HEK293T (cell line): ENCODE data around the gene DAG1.

ENCODE experiments used
- ARNT ChIP-seq: fragments of 450-650 bp; IDR thresholded peaks from 2 replicates; pipeline ENCODE4 v1.6.1; 2017; ENCODE audit warnings: mild to moderate bottlenecking
- BHLHE40 ChIP-seq: fragments of 450-650 bp; IDR thresholded peaks from 2 replicates; pipeline ENCODE4 v1.6.1; 2016; ENCODE audit warnings: mild to moderate bottlenecking, moderate library complexity, borderline replicate concordance
- CTBP1 ChIP-seq: fragments of 450-650 bp; IDR thresholded peaks from 2 replicates; pipeline ENCODE4 v1.6.1; 2016; ENCODE audit warnings: borderline replicate concordance
- FOXA1 ChIP-seq: fragments of 450-650 bp; IDR thresholded peaks from 2 replicates; pipeline ENCODE4 v1.6.1; 2016; ENCODE audit warnings: mild to moderate bottlenecking
- FOXK2 ChIP-seq: fragments of 450-650 bp; IDR thresholded peaks from 2 replicates; pipeline ENCODE4 v1.6.1; 2016; ENCODE audit warnings: mild to moderate bottlenecking
- FOXM1 ChIP-seq: fragments of 450-650 bp; IDR thresholded peaks from 2 replicates; pipeline ENCODE4 v1.6.1; 2017; ENCODE audit warnings: mild to moderate bottlenecking, borderline replicate concordance
- HDGF ChIP-seq: fragments of 450-650 bp; IDR thresholded peaks from 2 replicates; pipeline ENCODE4 v1.6.1; 2017; ENCODE audit warnings: antibody characterized with exemption, borderline replicate concordance
- NFRKB ChIP-seq: fragments of 450-650 bp; IDR thresholded peaks from 2 replicates; pipeline ENCODE4 v1.6.1; 2016; ENCODE audit warnings: mild to moderate bottlenecking, moderate library complexity
- PKNOX1 ChIP-seq: fragments of 450-650 bp; IDR thresholded peaks from 2 replicates; pipeline ENCODE4 v1.6.1; 2016
- SP1 ChIP-seq: fragments of 450-650 bp; IDR thresholded peaks from 2 replicates; pipeline ENCODE4 v1.6.1; 2017
- SUZ12 ChIP-seq: fragments of 450-650 bp; IDR thresholded peaks from 2 replicates; pipeline ENCODE4 v1.6.1; 2016; ENCODE audit warnings: mild to moderate bottlenecking
- TARDBP ChIP-seq: fragments of 450-650 bp; IDR thresholded peaks from 2 replicates; pipeline ENCODE4 v1.6.1; 2016
- ZNF384 ChIP-seq: fragments of 450-650 bp; IDR thresholded peaks from 2 replicates; pipeline ENCODE4 v1.6.1; 2016

- TF ChIP-seq BHLHE40 (no peak), SP1 (no peak), SUZ12 (no peak), NFRKB (no peak), ZNF384 (no peak), TARDBP (no peak), FOXM1 (no peak), PKNOX1 (no peak), ARNT (no peak), FOXA1 (no peak), FOXK2 (no peak), HDGF (no peak), CTBP1 (no peak)
These were observed 28.6 kb downstream of the DAG1 start for GRCh38 chr3:49498648-49499047.
